K562 (cell line): ENCODE data around the gene IKZF3. TPM values are rescaled to one million over a fixed set of nuclear protein-coding genes. Genes with fewer than 3 reads are reported as not detected.

Experiments used
- ATAC-seq: fragments of 200-7000 bp; cut with Tn5 transposase; 3 replicates; pipeline ENCODE4 v1.9.1; 2020; ENCODE audit warnings: moderate library complexity
- BruUV-seq: library from RNA; stranded (reverse); fragments of 400-500 nt; replicated peaks from 2 replicates; lab custom pipeline; 2021; lab: Mats Ljungman, UMichigan
- CTCF ChIA-PET: fragments of 300-600 bp; formaldehyde crosslinking; extraction: SDS; loops from one replicate; lab custom pipeline; 2021; ENCODE audit warnings: low intra/inter-chr PET ratio; lab: Yijun Ruan, JAX
- POLR2A ChIA-PET: fragments of 300-600, 350-650 bp; sonication (Branson Sonifier 250); formaldehyde crosslinking; extraction: SDS; loops from one replicate; lab custom pipeline; 2021; ENCODE audit warnings: antibody characterized with exemption, inconsistent platforms; lab: Yijun Ruan, JAX
- DNase-seq, 4 experiments: peaks; one replicate each; pipeline versions ENCODE4 v3.0.0 to v3.0.0-alpha.2; 2011 to 2018; ENCODE audit warnings: low spot score in 3 of 4, mixed read lengths in 3 of 4; ENCODE audit errors: extremely low read depth in 1 of 4
- FAIRE-seq: peaks from 2 replicates; lab custom pipeline; 2011; peaks lifted over from hg19 to GRCh38; lab: Jason Lieb, UNC
- H2AFZ ChIP-seq: 2 replicates; pipeline ENCODE4 v1.6.0; 2011; ENCODE audit warnings: low read depth, low read length, control low read depth, inconsistent platforms
- H3K27ac ChIP-seq: fragments of 200-600 bp; 3 replicates; pipeline ENCODE4 v1.8.0; 2011; ENCODE audit warnings: low read depth, mild to moderate bottlenecking, control low read depth, inconsistent platforms, low read length, moderate library complexity, mixed read lengths; ENCODE audit errors: extremely low read depth
- H3K27me3 ChIP-seq, 2 experiments: fragments of 300-600 bp in 1 of 2; 2 replicates in 1 of 2; 3 replicates in 1 of 2; pipeline versions ENCODE4 v1.6.0 to v1.8.0; 2011; ENCODE audit warnings: inconsistent platforms in 2 of 2, low read length in 2 of 2, mild to moderate bottlenecking in 1 of 2, mixed read lengths in 1 of 2, moderate library complexity in 1 of 2; ENCODE audit not compliant: control insufficient read depth in 2 of 2, insufficient read depth in 2 of 2
- H3K36me3 ChIP-seq: fragments of 300-600 bp; 3 replicates; pipeline ENCODE4 v1.8.0; 2011; ENCODE audit warnings: mild to moderate bottlenecking, low read length, inconsistent platforms; ENCODE audit not compliant: control insufficient read depth, insufficient read depth
- H3K4me1 ChIP-seq, 2 experiments: fragments of 200-600 bp in 1 of 2; replicated peaks in 1 of 2; 2 replicates in 1 of 2; 3 replicates in 1 of 2; pipeline versions ENCODE4 v1.5.1 to v1.8.0; 2011; ENCODE audit warnings: inconsistent platforms in 2 of 2, low read length in 2 of 2, mild to moderate bottlenecking in 1 of 2, mixed read lengths in 1 of 2, moderate library complexity in 1 of 2; ENCODE audit not compliant: control insufficient read depth in 2 of 2, insufficient read depth in 2 of 2
- H3K4me2 ChIP-seq: 2 replicates; pipeline ENCODE4 v1.6.1; 2011; ENCODE audit warnings: low read length, control low read depth, inconsistent platforms, mixed read lengths; ENCODE audit not compliant: insufficient read depth
- H3K4me3 ChIP-seq: fragments of 200-600 bp; sonication (generic), shearing (Covaris generic); 2 replicates; pipeline ENCODE4 v1.5.1; 2016; ENCODE audit warnings: control low read depth, inconsistent platforms
- H3K79me2 ChIP-seq: fragments of 200-600 bp; 3 replicates; pipeline ENCODE4 v1.8.0; 2011; ENCODE audit warnings: low read length, inconsistent platforms; ENCODE audit not compliant: control insufficient read depth, insufficient read depth
- H3K9ac ChIP-seq, 2 experiments: 2 replicates each; pipeline versions ENCODE4 v1.6.0 to v1.6.1; 2011; ENCODE audit warnings: low read depth in 2 of 2, low read length in 2 of 2, control low read depth in 1 of 2, inconsistent platforms in 1 of 2, mild to moderate bottlenecking in 1 of 2, mixed read lengths in 1 of 2; ENCODE audit not compliant: insufficient read depth in 1 of 2
- H3K9me1 ChIP-seq: one replicate; pipeline ENCODE4 v1.6.0; 2011; ENCODE audit warnings: inconsistent platforms, mild to moderate bottlenecking, low read length, moderate library complexity; ENCODE audit not compliant: control insufficient read depth, insufficient read depth
- H3K9me3 ChIP-seq: replicated peaks from 2 replicates; pipeline ENCODE4 v1.5.1; 2011; ENCODE audit warnings: low read depth, low read length, inconsistent platforms; ENCODE audit not compliant: control insufficient read depth, insufficient read depth
- H4K20me1 ChIP-seq: replicated peaks from 2 replicates; pipeline ENCODE4 v1.6.1; 2011; ENCODE audit warnings: low read length, inconsistent platforms, mixed read lengths; ENCODE audit not compliant: control insufficient read depth, insufficient read depth
- CREB1 ChIP-seq, 2 experiments: sonication (generic) in 1 of 2; formaldehyde crosslinking in 1 of 2; IDR thresholded peaks; 2 replicates each; pipeline versions ENCODE4 v1.6.1 to v1.8.0; 2012 to 2022; ENCODE audit warnings: inconsistent platforms in 1 of 2, mild to moderate bottlenecking in 1 of 2, missing genetic modification reagents in 1 of 2, moderate library complexity in 1 of 2
- E2F4 ChIP-seq: sonication (generic); formaldehyde crosslinking; IDR thresholded peaks from 2 replicates; pipeline ENCODE4 v1.8.0; 2022; ENCODE audit warnings: mild to moderate bottlenecking, low read depth, missing genetic modification reagents
- FOXK1 ChIP-seq: sonication (generic); formaldehyde crosslinking; IDR thresholded peaks from 2 replicates; pipeline ENCODE4 v1.8.0; 2022; ENCODE audit warnings: missing genetic modification reagents, mild to moderate bottlenecking, borderline replicate concordance
- GABPB2 ChIP-seq: fragments of 250-450 bp; sonication (Bioruptor Pico); conservative IDR thresholded peaks from 2 replicates; pipeline ENCODE4 v1.5.1; 2021; ENCODE audit warnings: mild to moderate bottlenecking
- HNRNPH1 ChIP-seq: fragments of 200-400 bp; formaldehyde crosslinking; optimal IDR thresholded peaks from 2 replicates; pipeline ENCODE3; 2017; ENCODE audit warnings: low read depth, mild to moderate bottlenecking, low read length, moderate library complexity
- NFE2 ChIP-seq: IDR thresholded peaks from 2 replicates; pipeline ENCODE4 v1.6.1; 2014; ENCODE audit warnings: antibody characterized with exemption, low read depth
- SMARCA4 ChIP-seq: fragments of 450-650 bp; IDR thresholded peaks from 2 replicates; pipeline ENCODE4 v1.6.1; 2016
- TFAP4 ChIP-seq: sonication (generic); formaldehyde crosslinking; IDR thresholded peaks from 2 replicates; pipeline ENCODE4 v1.8.0; 2022; ENCODE audit warnings: missing genetic modification reagents, mild to moderate bottlenecking, moderate library complexity, borderline replicate concordance
- ZBTB12 ChIP-seq: fragments of 250-450 bp; sonication (Bioruptor Pico); IDR thresholded peaks from 2 replicates; pipeline ENCODE4 v1.4.0; 2020
- ZKSCAN3 ChIP-seq: fragments of 250-450 bp; sonication (Bioruptor Pico); IDR thresholded peaks from 2 replicates; pipeline ENCODE4 v1.4.0; 2020
- WGBS: fragments of 100-300 bp; shearing (Covaris generic); methylation state at CpG from one replicate; pipeline ENCODE4 v1.1.6; 2016; ENCODE audit warnings: low coverage, mixed read lengths; ENCODE audit not compliant: insufficient coverage; ENCODE audit errors: missing lambda C conversion rate; 5-methylcytosine and 5-hydroxymethylcytosine counted together
- in situ Hi-C: fragments of 300-500 bp; cut with MboI; formaldehyde crosslinking; loops from 4 replicates; pipeline ENCODE4 v1.15.0; 2018; ENCODE audit warnings: inconsistent platforms, mixed read lengths
- intact Hi-C: fragments of 100-400 bp; cut with micrococcal nuclease; formaldehyde crosslinking; loops from 2 replicates; pipeline ENCODE4 v1.14.2; 2022
- polyA plus RNA-seq, 8 experiments: library from polyadenylated mRNA; depleted of rRNA in 4 of 8; stranded (reverse) in 5 of 8; unstranded in 3 of 8; fragments of >200 nt; fragmentation: Nextera tagmentation in 2 of 8; fragmentation: Illumina TruSeq in 1 of 8; extraction: Ambion mirVana in 2 of 8; extraction: Trizol in 1 of 8; gene quantifications; 2 replicates each; pipeline versions ENCODE4 v1.2.1 to v1.2.3, GENCODE V29; 2011 to 2014; ENCODE audit warnings: inconsistent platforms in 1 of 8, missing spikeins in 1 of 8
- total RNA-seq, 7 experiments: library from RNA; depleted of rRNA in 6 of 7; stranded (reverse); fragments of >200 nt in 6 of 7; fragmentation: Illumina TruSeq in 2 of 7; extraction: Trizol in 2 of 7; gene quantifications; 2 replicates each; pipeline versions ENCODE4 v1.2.1 to v1.2.3, GENCODE V29; 2011 to 2021; ENCODE audit warnings: low replicate concordance in 1 of 7

Gene IKZF3
- total and polyA plus RNA-seq, 9 of the 15 experiments (the other 6 are each of a cell fraction or from before 2014, with no cell fraction given): 0.06 to 1.6 (median 0.62) TPM

- TF ChIP-seq TFAP4 (CRISPR knock-in tag) (no peak), E2F4 (CRISPR knock-in tag) (no peak), HNRNPH1 (no peak), SMARCA4 (no peak)
These were observed 35.7 kb downstream of the IKZF3 start (continued) for GRCh38 chr17:39828443-39828842.

GRCh38 chr17:39826334-39826733 lies 37.8 kb downstream of the IKZF3 start:
- H3K9me3 ChIP-seq: peaks cover 10% of the 10 kb centered on the region
- H3K27ac ChIP-seq: no peak overlapping the region
- ATAC-seq (no peak), FAIRE-seq (no peak), DNase-seq (no peak)
- in situ Hi-C loops: no loop called here
- no peaks in the 10 kb centered on the region for H3K79me2 ChIP-seq
- 5% methylated on average over 2 of the region's 2 CpGs for WGBS
- no peaks in the 10 kb centered on the region for H3K9me1 ChIP-seq
- intact Hi-C loops: no loop called here
- no peaks in the 10 kb centered on the region for H3K4me1 ChIP-seq
- no TSS peak for BruUV-seq
- CTCF ChIA-PET: no interaction called here
- H3K36me3 ChIP-seq: no peaks in the 10 kb centered on the region
- TF ChIP-seq CREB1 (IDR thresholded peaks at IDR 0.05): no peak
- TF ChIP-seq CREB1 (CRISPR knock-in tag; IDR thresholded peaks at IDR 0.05): no peak
- no peak for TF ChIP-seq ZKSCAN3 (CRISPR knock-in tag)
- TF ChIP-seq FOXK1 (CRISPR knock-in tag): no peak
- TF ChIP-seq NFE2: no peak
- no peak for TF ChIP-seq ZBTB12 (CRISPR knock-in tag)
- TF ChIP-seq GABPB2 (CRISPR knock-in tag): no peak
- no peak overlapping the region for H2AFZ ChIP-seq
- no peak overlapping the region for H3K9ac ChIP-seq
- H4K20me1 ChIP-seq: no peaks in the 10 kb centered on the region
- H3K27me3 ChIP-seq: peaks cover 7 to 15% of the 10 kb centered on the region in 2 experiments; a peak in 3 of 5 replicates
- no peak overlapping the region for H3K4me3 ChIP-seq
- POLR2A ChIA-PET: no interaction called here
- no peak overlapping the region for H3K4me2 ChIP-seq
